Prostate gland (tissue), 2 donors: Measurements from ENCODE around the gene KCND3. TPM values are rescaled to one million over a fixed set of nuclear protein-coding genes. Genes with fewer than 3 reads are reported as not detected.

Experiments used
- DNase-seq: peaks from one replicate; pipeline ENCODE4 v3.0.0-alpha.2; 2019; ENCODE audit warnings: low spot score
- H3K27ac ChIP-seq, 2 donors: fragments of 200-600 bp; sonication (generic); 2 replicates each; pipeline ENCODE4 v1.5.1; 2017 to 2019
- H3K27me3 ChIP-seq: fragments of 200-600 bp; sonication (generic); replicated peaks from 2 replicates; pipeline ENCODE4 v1.5.1; 2019; ENCODE audit not compliant: insufficient read depth
- H3K36me3 ChIP-seq, 2 donors: fragments of 200-600 bp; sonication (generic); 1 replicate in 1 of 2; 2 replicates in 1 of 2; pipeline versions ENCODE4 v1.5.1 to v1.8.1; 2017 to 2019
- H3K4me1 ChIP-seq: fragments of 200-600 bp; sonication (generic); replicated peaks from 2 replicates; pipeline ENCODE4 v1.5.1; 2019
- H3K4me3 ChIP-seq, 2 donors: fragments of 200-600 bp; sonication (generic); 2 replicates each; pipeline ENCODE4 v1.5.1; 2017 to 2019
- H3K9me3 ChIP-seq: fragments of 200-600 bp; sonication (generic); 2 replicates; pipeline ENCODE4 v1.5.1; 2017
- CTCF ChIP-seq, 4 experiments: fragments of 200-600 bp in 2 of 4; fragments of 450-650 bp in 2 of 4; sonication (generic) in 2 of 4; IDR thresholded peaks; 1 replicate in 3 of 4; 2 replicates in 1 of 4; pipeline ENCODE4 v1.5.1; 2016 to 2019; ENCODE audit warnings: antibody characterized with exemption in 4 of 4, mild to moderate bottlenecking in 2 of 4, moderate library complexity in 2 of 4
- POLR2A ChIP-seq: fragments of 450-650 bp; IDR thresholded peaks from one replicate; pipeline ENCODE4 v1.6.1; 2016; ENCODE audit warnings: antibody characterized with exemption, mild to moderate bottlenecking
- POLR2AphosphoS5 ChIP-seq: sonication (generic); formaldehyde crosslinking; IDR thresholded peaks from one replicate; pipeline ENCODE4 v1.6.1; 2017; ENCODE audit warnings: antibody characterized with exemption
- WGBS: methylation state at CpG from one replicate; pipeline ENCODE4 v1.1.5; 2018; 5-methylcytosine and 5-hydroxymethylcytosine counted together
- intact Hi-C: fragments of 100-400 bp; cut with DNase I; formaldehyde crosslinking; loops from one replicate; pipeline ENCODE4 v1.14.2; 2022
- total RNA-seq, 2 donors: library from RNA; depleted of rRNA; stranded (reverse); fragments of >200 nt; gene quantifications; one replicate each; pipeline ENCODE4 v1.1.0, GENCODE V29; 2016

Gene KCND3
- total RNA-seq, 2 donors from 2014 or later: 17.1 to 27.3 TPM

GRCh38 chr1:111903871-111904449 lies 85.5 kb downstream of the KCND3 start:
- WGBS: 86% methylated on average over 3 of the region's 3 CpGs
- Histone ChIP-seq H3K4me3 (no peak overlapping the region), H3K36me3 (no peaks in the 10 kb centered on the region), H3K4me1 (no peaks in the 10 kb centered on the region), H3K27ac (no peak overlapping the region), H3K27me3 (no peaks in the 10 kb centered on the region), H3K9me3 (no peaks in the 10 kb centered on the region)
- TF ChIP-seq CTCF (IDR thresholded peaks at IDR 0.05) (no peak), POLR2A (no peak), POLR2AphosphoS5 (no peak)
- DNase-seq: no peak
- intact Hi-C loops: no loop called here

GRCh38 chr1:111903148-111903870 lies 86.2 kb downstream of the KCND3 start:
- Histone ChIP-seq H3K27ac (no peak overlapping the region), H3K36me3 (no peaks in the 10 kb centered on the region), H3K9me3 (no peaks in the 10 kb centered on the region), H3K27me3 (no peaks in the 10 kb centered on the region), H3K4me1 (no peaks in the 10 kb centered on the region), H3K4me3 (no peak overlapping the region)
- no peak for TF ChIP-seq POLR2A
- 79% methylated on average over 4 of the region's 4 CpGs for WGBS
- intact Hi-C loops: no loop called here
- no peak for DNase-seq

- Histone ChIP-seq H3K4me1 (no peaks in the 10 kb centered on the region), H3K27me3 (no peaks in the 10 kb centered on the region), H3K36me3 (no peaks in the 10 kb centered on the region), H3K27ac (no peak overlapping the region), H3K9me3 (no peaks in the 10 kb centered on the region), H3K4me3 (no peak overlapping the region)
- no peak for TF ChIP-seq POLR2A
- TF ChIP-seq POLR2AphosphoS5: no peak
- no peak for TF ChIP-seq CTCF (IDR thresholded peaks at IDR 0.05)
- DNase-seq: no peak
- intact Hi-C loops: no loop called here
- WGBS: 56% methylated on average over 16 of the region's 16 CpGs
These were observed 94.0 kb downstream of the KCND3 start for GRCh38 chr1:111895469-111895868.

- DNase-seq: no peak
- Histone ChIP-seq H3K9me3 (no peaks in the 10 kb centered on the region), H3K27ac (no peak overlapping the region), H3K4me3 (no peak overlapping the region), H3K36me3 (no peaks in the 10 kb centered on the region), H3K27me3 (no peaks in the 10 kb centered on the region), H3K4me1 (no peaks in the 10 kb centered on the region)
- WGBS: 51% methylated on average over 2 of the region's 2 CpGs
- TF ChIP-seq CTCF (IDR thresholded peaks at IDR 0.05): no peak
- no peak for TF ChIP-seq POLR2A
- TF ChIP-seq POLR2AphosphoS5: no peak
- intact Hi-C loops: no loop called here
These were observed 94.5 kb downstream of the KCND3 start for GRCh38 chr1:111895017-111895416.

GRCh38 chr1:111894497-111894896 lies 95.0 kb downstream of the KCND3 start:
- Histone ChIP-seq H3K27me3 (no peaks in the 10 kb centered on the region), H3K4me3 (no peak overlapping the region), H3K36me3 (no peaks in the 10 kb centered on the region), H3K4me1 (no peaks in the 10 kb centered on the region), H3K27ac (no peak overlapping the region), H3K9me3 (no peaks in the 10 kb centered on the region)
- DNase-seq: no peak
- 82% methylated on average over 6 of the region's 6 CpGs for WGBS
- TF ChIP-seq CTCF (IDR thresholded peaks at IDR 0.05): no peak
- intact Hi-C loops: no loop called here
